Transverse colon (tissue), 4 donors: ENCODE measurements around the gene CCDC107. TPM values are rescaled to one million over a fixed set of nuclear protein-coding genes. Genes with fewer than 3 reads are reported as not detected.

Experiments used
- DNase-seq: peaks from one replicate; pipeline ENCODE4 v3.0.0-alpha.2; 2019
- H3K27ac ChIP-seq, 4 donors: fragments of 200-600 bp; sonication (generic); 2 replicates each; pipeline ENCODE4 v1.5.1; 2016 to 2018; ENCODE audit warnings: inconsistent platforms in 4 of 4
- H3K27me3 ChIP-seq: fragments of 200-600 bp; sonication (generic); 2 replicates; pipeline ENCODE4 v1.5.1; 2017; ENCODE audit warnings: inconsistent platforms
- H3K36me3 ChIP-seq, 4 donors: fragments of 200-600 bp; sonication (generic); 2 replicates each; pipeline ENCODE4 v1.5.1; 2017 to 2019; ENCODE audit warnings: inconsistent platforms in 4 of 4
- H3K4me1 ChIP-seq, 4 donors: fragments of 200-600 bp; sonication (generic); 2 replicates each; pipeline ENCODE4 v1.5.1; 2017 to 2020; ENCODE audit warnings: inconsistent platforms in 4 of 4
- H3K4me3 ChIP-seq, 4 donors: fragments of 200-600 bp; sonication (generic); 1 replicate in 1 of 4; 2 replicates in 3 of 4; pipeline versions ENCODE4 v1.5.1 to v1.6.1; 2017 to 2019; ENCODE audit warnings: inconsistent platforms in 4 of 4
- H3K9me3 ChIP-seq, 2 donors: fragments of 200-600 bp; sonication (generic); 2 replicates each; pipeline ENCODE4 v1.5.1; 2017 to 2019; ENCODE audit warnings: inconsistent platforms in 2 of 2
- EP300 ChIP-seq: sonication (generic); formaldehyde crosslinking; IDR thresholded peaks from one replicate; pipeline ENCODE4 v1.6.1; 2017; ENCODE audit warnings: antibody characterized with exemption, low read depth
- POLR2A ChIP-seq: fragments of 450-650 bp; IDR thresholded peaks from one replicate; pipeline ENCODE4 v1.6.1; 2016; ENCODE audit warnings: antibody characterized with exemption, mild to moderate bottlenecking, moderate library complexity
- POLR2AphosphoS5 ChIP-seq, 3 donors: sonication (generic); formaldehyde crosslinking; IDR thresholded peaks; one replicate each; pipeline ENCODE4 v1.6.1; 2016; ENCODE audit warnings: antibody characterized with exemption in 3 of 3
- WGBS, 2 donors: methylation state at CpG; one replicate each; pipeline ENCODE4 v1.1.5; 2018; ENCODE audit warnings: low coverage in 1 of 2; 5-methylcytosine and 5-hydroxymethylcytosine counted together
- in situ Hi-C, 4 donors: fragments of 200-750 bp; cut with MboI; loops; one replicate each; pipeline versions ENCODE4 v1.15.0 to v1.15.1; 2017; ENCODE audit warnings: low sequenced_read_pairs in 3 of 4, low pct_ligation_motif_present in 1 of 4, low pct_unique_long_range_greater_than_20kb in 1 of 4
- intact Hi-C: fragments of 100-400 bp; cut with DNase I; formaldehyde crosslinking; loops from one replicate; pipeline ENCODE4 v1.15.1; 2023; ENCODE audit warnings: low total_unique reads
- total RNA-seq, 4 donors: library from RNA; depleted of rRNA; stranded (reverse); fragments of >200 nt; gene quantifications; one replicate each; pipeline ENCODE4 v1.1.0, GENCODE V29; 2016
- TF ChIP-seq, protein P1 (sequence below), 5 experiments: fragments of 200-600 bp in 3 of 5; fragments of 450-650 bp in 2 of 5; sonication (generic) in 3 of 5; IDR thresholded peaks; 1 replicate in 2 of 5; 2 replicates in 3 of 5; pipeline ENCODE4 v1.5.1; 2016 to 2017; ENCODE audit warnings: antibody characterized with exemption in 5 of 5, inconsistent platforms in 3 of 5, mild to moderate bottlenecking in 2 of 5, moderate library complexity in 1 of 5

The CCDC107 gene
- total RNA-seq, 4 donors from 2014 or later, result 32.0 to 50.1 (median 37.2) TPM

DNA sequence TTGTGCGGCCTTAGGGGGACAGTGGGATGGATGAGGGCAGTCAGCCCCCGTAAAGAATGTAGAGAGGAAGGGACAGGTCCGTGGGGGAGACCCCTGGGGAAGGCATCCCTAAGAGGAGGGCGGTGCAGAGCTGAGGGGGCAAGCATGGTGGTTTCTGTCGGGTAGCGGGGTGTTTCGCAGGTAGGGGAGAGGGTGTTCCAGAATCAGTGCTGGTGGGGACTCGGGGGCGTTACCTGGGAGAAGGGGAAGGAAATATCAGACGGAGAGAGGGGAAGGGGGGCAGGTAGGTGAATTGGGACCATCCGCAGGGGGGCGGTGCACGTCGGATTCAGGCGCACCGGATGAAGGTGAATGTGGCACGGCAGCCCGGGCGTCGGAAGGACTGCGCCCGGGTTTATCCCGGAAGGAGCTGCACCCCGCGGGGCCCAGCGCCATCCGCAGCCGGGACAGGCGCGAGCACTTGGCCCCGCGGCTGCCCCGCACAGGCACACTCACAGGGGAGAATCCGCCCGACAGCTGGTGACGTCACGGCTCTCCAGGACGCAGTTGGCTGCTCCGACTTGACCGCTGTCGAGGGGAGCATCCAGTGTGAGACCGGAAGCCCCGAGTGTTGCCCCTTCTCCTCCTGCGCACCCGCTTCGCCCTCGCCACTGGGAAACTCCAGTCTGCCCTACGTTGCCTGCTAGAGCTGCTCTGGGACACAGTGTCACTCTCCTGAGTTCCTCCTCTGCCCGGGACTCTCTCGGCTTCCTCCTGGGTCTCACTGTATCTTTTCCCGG lies 41.2 kb upstream of the CCDC107 start:
- intact Hi-C loops, result no loop called here
- Histone ChIP-seq H3K4me3 (peak overlapping the region; percentile 10 to 38 (median 26)), H3K27me3 (no peaks in the 10 kb centered on the region), H3K27ac (peak overlapping the region in 1 of 4 donors; percentile 5), H3K9me3 (no peaks in the 10 kb centered on the region), H3K4me1 (peaks cover 3 to 9% (median 8%) of the 10 kb centered on the region in 4 donors), H3K36me3 (no peaks in the 10 kb centered on the region)
- in situ Hi-C loops, result no loop called here
- 5 to 11% methylated on average over 20 to 45 of the region's 51 CpGs for WGBS, 2 donors
- peak; percentile 82 for DNase-seq
- no peak for TF ChIP-seq EP300
- TF ChIP-seq, protein P1, sequence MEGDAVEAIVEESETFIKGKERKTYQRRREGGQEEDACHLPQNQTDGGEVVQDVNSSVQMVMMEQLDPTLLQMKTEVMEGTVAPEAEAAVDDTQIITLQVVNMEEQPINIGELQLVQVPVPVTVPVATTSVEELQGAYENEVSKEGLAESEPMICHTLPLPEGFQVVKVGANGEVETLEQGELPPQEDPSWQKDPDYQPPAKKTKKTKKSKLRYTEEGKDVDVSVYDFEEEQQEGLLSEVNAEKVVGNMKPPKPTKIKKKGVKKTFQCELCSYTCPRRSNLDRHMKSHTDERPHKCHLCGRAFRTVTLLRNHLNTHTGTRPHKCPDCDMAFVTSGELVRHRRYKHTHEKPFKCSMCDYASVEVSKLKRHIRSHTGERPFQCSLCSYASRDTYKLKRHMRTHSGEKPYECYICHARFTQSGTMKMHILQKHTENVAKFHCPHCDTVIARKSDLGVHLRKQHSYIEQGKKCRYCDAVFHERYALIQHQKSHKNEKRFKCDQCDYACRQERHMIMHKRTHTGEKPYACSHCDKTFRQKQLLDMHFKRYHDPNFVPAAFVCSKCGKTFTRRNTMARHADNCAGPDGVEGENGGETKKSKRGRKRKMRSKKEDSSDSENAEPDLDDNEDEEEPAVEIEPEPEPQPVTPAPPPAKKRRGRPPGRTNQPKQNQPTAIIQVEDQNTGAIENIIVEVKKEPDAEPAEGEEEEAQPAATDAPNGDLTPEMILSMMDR (IDR thresholded peaks at IDR 0.05), result peak in 1 of 5 experiments; percentile 17

DNA sequence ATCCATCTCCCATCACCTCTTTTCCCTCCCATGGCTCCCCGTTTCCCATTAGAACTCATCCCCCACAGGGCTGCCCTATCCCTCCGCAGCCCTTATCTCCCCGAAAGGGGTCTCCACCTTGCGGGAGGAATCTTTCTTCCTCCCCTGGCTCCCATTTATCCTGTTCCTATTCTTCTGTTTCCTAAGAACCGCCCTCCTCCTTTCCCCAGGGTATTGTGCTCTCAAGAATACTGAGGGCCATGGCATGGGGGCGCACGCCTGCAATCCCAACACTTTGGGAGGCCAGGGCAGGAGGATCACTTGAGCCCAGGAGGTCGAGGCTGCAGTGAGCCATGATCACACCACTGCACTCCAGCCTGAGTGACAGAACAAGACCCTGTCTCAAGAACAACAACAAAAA lies 40.5 kb upstream of the CCDC107 start:
- Histone ChIP-seq H3K36me3 (no peaks in the 10 kb centered on the region), H3K9me3 (no peaks in the 10 kb centered on the region), H3K4me3 (peak overlapping the region in 3 of 4 donors; percentile 10 to 38 (median 37)), H3K27ac (peak overlapping the region in 1 of 4 donors; percentile 5), H3K4me1 (peaks cover 3 to 9% (median 8%) of the 10 kb centered on the region in 4 donors), H3K27me3 (no peaks in the 10 kb centered on the region)
- intact Hi-C loops (no loop called here), in situ Hi-C loops (no loop called here)
- TF ChIP-seq EP300 (no peak), POLR2A (no peak), POLR2AphosphoS5 (IDR thresholded peaks at IDR 0.05) (no peak)
- TF ChIP-seq, protein P1 (IDR thresholded peaks at IDR 0.05), result no peak
- 67 to 75% methylated on average over 7 to 8 of the region's 8 CpGs for WGBS, 2 donors
- DNase-seq, result no peak

DNA sequence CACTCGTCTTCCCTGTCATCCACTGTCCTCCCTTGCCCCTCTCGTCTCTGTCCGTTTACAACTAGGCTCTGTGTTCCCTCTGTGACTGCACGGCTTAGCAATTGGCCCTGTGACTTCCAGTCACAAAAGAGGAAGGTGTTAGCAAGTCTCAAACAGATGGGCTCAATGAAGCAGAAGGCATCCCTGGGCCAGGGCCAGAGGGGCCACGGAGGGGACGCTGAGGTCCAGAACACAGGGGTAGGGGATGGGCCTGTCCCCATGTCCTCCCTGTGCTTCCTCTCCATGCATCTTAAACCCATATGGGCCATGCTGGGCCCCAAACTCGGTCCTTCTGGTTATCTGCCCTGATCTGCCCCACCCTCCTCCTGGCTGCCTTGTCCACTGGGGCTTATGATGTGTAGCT lies 39.8 kb upstream of the CCDC107 start, which contains the start of gene CD72:
TSS of gene CD72 (minus strand) at position 89 of the 403 bp plus-strand sequence. CDS start 110 bp downstream, outside the sequence.
- DNase-seq, result peak; percentile 32
- TF ChIP-seq EP300 (no peak), POLR2AphosphoS5 (IDR thresholded peaks at IDR 0.05) (peak in 1 of 3 donors; percentile 43)
- Histone ChIP-seq H3K4me3 (peak within 1 kb of the TSS in 3 of 4 donors; percentile 10 to 38 (median 37)), H3K4me1 (peaks cover 3 to 9% (median 8%) of the 10 kb centered on the region in 4 donors), H3K27ac (peak within 1 kb of the TSS in 3 of 4 donors; percentile 26 to 62 (median 59)), H3K9me3 (no peaks in the 10 kb centered on the region), H3K36me3 (no peaks in the 10 kb centered on the region), H3K27me3 (no peaks in the 10 kb centered on the region)
- intact Hi-C loops (no loop called here), in situ Hi-C loops (no loop called here)
- 71 to 80% methylated on average over 1 to 7 of the region's 7 CpGs for WGBS, 2 donors

DNA sequence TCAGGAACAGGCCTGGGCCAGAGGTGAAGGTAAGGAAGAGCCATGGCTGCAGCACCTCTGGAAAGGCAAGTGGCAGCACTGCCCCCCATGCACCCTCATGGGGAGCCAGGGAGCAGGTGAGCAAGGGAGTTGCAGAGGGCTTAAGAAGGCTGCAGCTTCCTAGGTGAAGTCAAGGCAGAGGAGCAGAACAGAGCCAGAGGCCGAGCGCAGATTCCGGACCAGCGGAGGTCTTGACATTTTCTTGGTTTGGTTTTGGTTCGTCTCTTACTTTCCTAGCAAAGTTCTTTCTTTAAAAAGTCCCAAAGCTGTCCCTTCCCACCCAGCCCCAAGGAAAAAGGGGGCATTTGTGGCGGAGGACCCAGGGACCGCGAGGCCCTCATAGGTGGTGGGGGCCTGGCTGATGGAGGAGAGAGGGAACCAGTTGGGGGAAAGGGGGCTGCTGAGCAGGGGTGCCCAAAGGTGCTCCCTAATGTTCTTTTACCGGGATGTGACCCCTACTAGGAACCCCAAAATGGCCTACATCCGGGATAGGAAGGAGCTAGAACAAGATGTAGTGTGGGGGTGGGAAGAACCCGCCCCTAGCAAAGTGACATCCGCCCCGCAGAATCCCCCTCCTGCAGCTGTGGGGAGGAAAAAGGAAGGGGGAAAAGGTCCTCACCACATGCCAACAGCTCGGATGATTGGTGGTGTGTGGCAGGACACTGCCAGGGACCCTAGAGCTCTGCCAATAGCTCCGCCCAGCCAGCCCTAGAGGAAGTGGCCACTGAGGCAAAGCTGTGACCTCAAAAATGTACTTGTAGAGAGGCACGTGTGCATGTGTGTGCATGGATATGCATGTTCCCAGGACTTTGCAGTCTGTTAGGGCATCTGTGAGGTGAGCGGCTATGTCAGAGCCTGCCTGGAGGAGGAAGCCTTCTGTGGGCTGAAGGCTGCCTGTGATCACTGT lies 39.0 kb upstream of the CCDC107 start:
- 77 to 81% methylated on average over 6 to 17 of the region's 17 CpGs for WGBS, 2 donors
- peak; percentile 68 for DNase-seq
- in situ Hi-C loops, result no loop called here
- H3K4me3 ChIP-seq, result no peak overlapping the region
- TF ChIP-seq POLR2AphosphoS5 (IDR thresholded peaks at IDR 0.05), result peak in 2 of 3 donors; percentile 4 to 49
- TF ChIP-seq, protein P1 (IDR thresholded peaks at IDR 0.05), result no peak
- no peaks in the 10 kb centered on the region for H3K9me3 ChIP-seq
- H3K4me1 ChIP-seq, result peaks cover 3 to 9% (median 8%) of the 10 kb centered on the region in 4 donors
- no peaks in the 10 kb centered on the region for H3K36me3 ChIP-seq
- H3K27ac ChIP-seq, result peak overlapping the region in 3 of 4 donors; percentile 26 to 62 (median 59)
- intact Hi-C loops, result no loop called here
- H3K27me3 ChIP-seq, result no peaks in the 10 kb centered on the region
